ENCODE measurements around the gene RPS29.
A peak's percentile ranks its signal among the peaks of the same experiment; 100 is the strongest.
"Not testable (repeated sequence)": the region's sequence is repeated elsewhere in the genome, so short reads cannot be mapped to it uniquely, and the experiment has no call there.

The RPS29 gene

GRCh38 chr14:49586673-49587460 lies 687 bp upstream of the RPS29 start:
- Histone ChIP-seq H2BK5ac (ENCODE audit: low read length) (no peak overlapping the region), H3K23ac (ENCODE audit: low read depth, low read length, poor library complexity) (no peak overlapping the region), H2BK15ac (ENCODE audit: low read length) (no peak overlapping the region), H2BK120ac (ENCODE audit: low read depth, low read length) (no peak overlapping the region), H4K91ac (ENCODE audit: low read depth, low read length, poor library complexity) (no peak overlapping the region), H4K8ac (ENCODE audit: low read depth, low read length) (no peak overlapping the region), H3K4ac (ENCODE audit: low read length) (no peak overlapping the region), H3K14ac (ENCODE audit: low read length) (no peak overlapping the region), H3K9ac (ENCODE audit: low read depth, low read length, poor library complexity) (no peak overlapping the region), H3K9me3 (replicated peaks in 1 of 2; ENCODE audit: control insufficient read depth in 2 of 2, insufficient read depth in 1 of 2, low read depth in 1 of 2, low read length in 2 of 2) (no peaks in the 10 kb centered on the region), H3K4me3 (ENCODE audit: low read length in 2 of 2) (peak overlapping the region in 1 of 2 donors; percentile 19), H3K27me3 (ENCODE audit: control insufficient read depth in 3 of 3, insufficient read depth in 3 of 3, low read depth in 1 of 3, low read length in 3 of 3) (no peaks in the 10 kb centered on the region), H3K4me2 (ENCODE audit: insufficient read depth, low read length, poor library complexity, severe bottlenecking) (no peak overlapping the region), H2BK12ac (ENCODE audit: low read length) (no peak overlapping the region), H3K79me1 (ENCODE audit: low read depth, low read length) (no peaks in the 10 kb centered on the region), H3K36me3 (replicated peaks in 1 of 2; ENCODE audit: control insufficient read depth in 2 of 2, insufficient read depth in 2 of 2, low read length in 2 of 2) (peaks cover 13 to 34% of the 10 kb centered on the region in 2 donors), H3K27ac (replicated peaks; ENCODE audit: low read length) (peak overlapping the region; percentile 35), H2AFZ (ENCODE audit: low read length) (peak overlapping the region; percentile 39), H3K4me1 (ENCODE audit: control insufficient read depth in 2 of 2, insufficient read depth in 1 of 2, low read depth in 1 of 2, low read length in 2 of 2) (peaks cover 7 to 11% of the 10 kb centered on the region in 2 donors), H3K18ac (ENCODE audit: low read length) (no peak overlapping the region), H2AK5ac (ENCODE audit: low read depth, low read length) (no peak overlapping the region)
- WGBS, 2 donors (ENCODE audit: extremely low coverage in 2 of 2, insufficient read length in 2 of 2, insufficient replicate concordance in 1 of 2) = no CpG with 5 or more reads among the region's 21 CpGs
- peak; percentile 70 for DNase-seq (ENCODE audit: low spot score)

- WGBS, 2 donors (ENCODE audit: extremely low coverage in 2 of 2, insufficient read length in 2 of 2, insufficient replicate concordance in 1 of 2) = no CpG with 5 or more reads among the region's 32 CpGs
- H3K27ac ChIP-seq (replicated peaks; ENCODE audit: low read length) = not testable (repeated sequence)
Measured at GRCh38 chr14:49584981-49585640, 1.1 kb downstream of the RPS29 start.

GRCh38 chr14:49584058-49584457 lies 2.1 kb downstream of the RPS29 start:
- no peak overlapping the region for H3K4me3 ChIP-seq (ENCODE audit: low read length in 2 of 2)
- no peak overlapping the region for H4K8ac ChIP-seq (ENCODE audit: low read depth, low read length)
- no peak overlapping the region for H3K18ac ChIP-seq (ENCODE audit: low read length)
- DNase-seq (ENCODE audit: low spot score) = no peak
- no peak overlapping the region for H3K27ac ChIP-seq (replicated peaks; ENCODE audit: low read length)
- H4K91ac ChIP-seq (ENCODE audit: low read depth, low read length, poor library complexity) = no peak overlapping the region
- H3K4me2 ChIP-seq (ENCODE audit: insufficient read depth, low read length, poor library complexity, severe bottlenecking) = no peak overlapping the region
- H3K4me1 ChIP-seq (ENCODE audit: control insufficient read depth in 2 of 2, insufficient read depth in 1 of 2, low read depth in 1 of 2, low read length in 2 of 2) = peaks cover 7 to 11% of the 10 kb centered on the region in 2 donors
- H3K36me3 ChIP-seq (replicated peaks in 1 of 2; ENCODE audit: control insufficient read depth in 2 of 2, insufficient read depth in 2 of 2, low read length in 2 of 2) = peaks cover 15 to 52% of the 10 kb centered on the region in 2 donors
- H2AFZ ChIP-seq (ENCODE audit: low read length) = no peak overlapping the region
- H3K23ac ChIP-seq (ENCODE audit: low read depth, low read length, poor library complexity) = no peak overlapping the region
- H2BK5ac ChIP-seq (ENCODE audit: low read length) = no peak overlapping the region
- no peak overlapping the region for H2BK15ac ChIP-seq (ENCODE audit: low read length)
- no peaks in the 10 kb centered on the region for H3K27me3 ChIP-seq (ENCODE audit: control insufficient read depth in 3 of 3, insufficient read depth in 3 of 3, low read depth in 1 of 3, low read length in 3 of 3)
- no CpG with 5 or more reads among the region's 11 CpGs for WGBS, 2 donors (ENCODE audit: extremely low coverage in 2 of 2, insufficient read length in 2 of 2, insufficient replicate concordance in 1 of 2)
- H3K14ac ChIP-seq (ENCODE audit: low read length) = no peak overlapping the region
- H2BK12ac ChIP-seq (ENCODE audit: low read length) = no peak overlapping the region
- H3K9me3 ChIP-seq (replicated peaks in 1 of 2; ENCODE audit: control insufficient read depth in 2 of 2, insufficient read depth in 1 of 2, low read depth in 1 of 2, low read length in 2 of 2) = no peaks in the 10 kb centered on the region
- no peaks in the 10 kb centered on the region for H3K79me1 ChIP-seq (ENCODE audit: low read depth, low read length)
- peak overlapping the region; percentile 34 for H3K9ac ChIP-seq (ENCODE audit: low read depth, low read length, poor library complexity)
- H2BK120ac ChIP-seq (ENCODE audit: low read depth, low read length) = no peak overlapping the region
- H3K4ac ChIP-seq (ENCODE audit: low read length) = no peak overlapping the region
- no peak overlapping the region for H2AK5ac ChIP-seq (ENCODE audit: low read depth, low read length)

More at GRCh38 chr14:49584981-49585640, 1.1 kb downstream of the RPS29 start:
- H3K4me3 ChIP-seq (ENCODE audit: low read length in 2 of 2) = peak overlapping the region; percentile 78 to 100
- H3K4ac ChIP-seq (ENCODE audit: low read length); H3K9ac ChIP-seq (ENCODE audit: low read depth, low read length, poor library complexity); H4K91ac ChIP-seq (ENCODE audit: low read depth, low read length, poor library complexity); H2BK12ac ChIP-seq (ENCODE audit: low read length); H3K9me3 ChIP-seq (replicated peaks in 1 of 2; ENCODE audit: control insufficient read depth in 2 of 2, insufficient read depth in 1 of 2, low read depth in 1 of 2, low read length in 2 of 2); H3K18ac ChIP-seq (ENCODE audit: low read length); H2AK5ac ChIP-seq (ENCODE audit: low read depth, low read length); H2BK120ac ChIP-seq (ENCODE audit: low read depth, low read length); H2BK5ac ChIP-seq (ENCODE audit: low read length); H2AFZ ChIP-seq (ENCODE audit: low read length); H4K8ac ChIP-seq (ENCODE audit: low read depth, low read length); H3K79me1 ChIP-seq (ENCODE audit: low read depth, low read length); H3K23ac ChIP-seq (ENCODE audit: low read depth, low read length, poor library complexity); H2BK15ac ChIP-seq (ENCODE audit: low read length); H3K14ac ChIP-seq (ENCODE audit: low read length); DNase-seq (ENCODE audit: low spot score); H3K27me3 ChIP-seq (ENCODE audit: control insufficient read depth in 3 of 3, insufficient read depth in 3 of 3, low read depth in 1 of 3, low read length in 3 of 3): not testable (repeated sequence)
- H3K4me2 ChIP-seq (ENCODE audit: insufficient read depth, low read length, poor library complexity, severe bottlenecking) = peak overlapping the region; percentile 75
- H3K4me1 ChIP-seq (ENCODE audit: control insufficient read depth in 2 of 2, insufficient read depth in 1 of 2, low read depth in 1 of 2, low read length in 2 of 2) = peaks cover 7 to 11% of the 10 kb centered on the region in 2 donors
- peaks cover 13 to 43% of the 10 kb centered on the region in 2 donors for H3K36me3 ChIP-seq (replicated peaks in 1 of 2; ENCODE audit: control insufficient read depth in 2 of 2, insufficient read depth in 2 of 2, low read length in 2 of 2)

GRCh38 chr14:49583629-49584028 lies 2.6 kb downstream of the RPS29 start:
- Histone ChIP-seq H3K27ac (replicated peaks; ENCODE audit: low read length) (no peak overlapping the region), H4K91ac (ENCODE audit: low read depth, low read length, poor library complexity) (no peak overlapping the region), H3K14ac (ENCODE audit: low read length) (no peak overlapping the region), H4K8ac (ENCODE audit: low read depth, low read length) (no peak overlapping the region), H3K18ac (ENCODE audit: low read length) (no peak overlapping the region), H2AK5ac (ENCODE audit: low read depth, low read length) (no peak overlapping the region), H3K4me2 (ENCODE audit: insufficient read depth, low read length, poor library complexity, severe bottlenecking) (no peak overlapping the region), H3K79me1 (ENCODE audit: low read depth, low read length) (no peaks in the 10 kb centered on the region), H3K4me1 (ENCODE audit: control insufficient read depth in 2 of 2, insufficient read depth in 1 of 2, low read depth in 1 of 2, low read length in 2 of 2) (peaks cover 7 to 11% of the 10 kb centered on the region in 2 donors), H3K9ac (ENCODE audit: low read depth, low read length, poor library complexity) (peak overlapping the region; percentile 34), H2BK15ac (ENCODE audit: low read length) (no peak overlapping the region), H3K23ac (ENCODE audit: low read depth, low read length, poor library complexity) (no peak overlapping the region), H3K4ac (ENCODE audit: low read length) (no peak overlapping the region), H3K36me3 (replicated peaks in 1 of 2; ENCODE audit: control insufficient read depth in 2 of 2, insufficient read depth in 2 of 2, low read length in 2 of 2) (peaks cover 15 to 53% of the 10 kb centered on the region in 2 donors), H3K4me3 (ENCODE audit: low read length in 2 of 2) (no peak overlapping the region), H2BK5ac (ENCODE audit: low read length) (no peak overlapping the region), H2AFZ (ENCODE audit: low read length) (no peak overlapping the region), H2BK12ac (ENCODE audit: low read length) (no peak overlapping the region), H3K9me3 (replicated peaks in 1 of 2; ENCODE audit: control insufficient read depth in 2 of 2, insufficient read depth in 1 of 2, low read depth in 1 of 2, low read length in 2 of 2) (no peaks in the 10 kb centered on the region), H3K27me3 (ENCODE audit: control insufficient read depth in 3 of 3, insufficient read depth in 3 of 3, low read depth in 1 of 3, low read length in 3 of 3) (no peaks in the 10 kb centered on the region), H2BK120ac (ENCODE audit: low read depth, low read length) (no peak overlapping the region)
- DNase-seq (ENCODE audit: low spot score) = no peak
- no CpG with 5 or more reads among the region's 6 CpGs for WGBS, 2 donors (ENCODE audit: extremely low coverage in 2 of 2, insufficient read length in 2 of 2, insufficient replicate concordance in 1 of 2)
